ENCODE measurements around the gene BICDL2. TPM values are rescaled to one million over a fixed set of nuclear protein-coding genes. Genes with fewer than 3 reads are reported as not detected.
A peak's percentile ranks its signal among the peaks of the same experiment; 100 is the strongest.

The BICDL2 gene
- total and polyA plus RNA-seq, 9 of the 15 experiments (the other 6 are each of a cell fraction or from before 2014, with no cell fraction given) = 0.09 to 0.28 (median 0.09) TPM; not detected in 6

DNA sequence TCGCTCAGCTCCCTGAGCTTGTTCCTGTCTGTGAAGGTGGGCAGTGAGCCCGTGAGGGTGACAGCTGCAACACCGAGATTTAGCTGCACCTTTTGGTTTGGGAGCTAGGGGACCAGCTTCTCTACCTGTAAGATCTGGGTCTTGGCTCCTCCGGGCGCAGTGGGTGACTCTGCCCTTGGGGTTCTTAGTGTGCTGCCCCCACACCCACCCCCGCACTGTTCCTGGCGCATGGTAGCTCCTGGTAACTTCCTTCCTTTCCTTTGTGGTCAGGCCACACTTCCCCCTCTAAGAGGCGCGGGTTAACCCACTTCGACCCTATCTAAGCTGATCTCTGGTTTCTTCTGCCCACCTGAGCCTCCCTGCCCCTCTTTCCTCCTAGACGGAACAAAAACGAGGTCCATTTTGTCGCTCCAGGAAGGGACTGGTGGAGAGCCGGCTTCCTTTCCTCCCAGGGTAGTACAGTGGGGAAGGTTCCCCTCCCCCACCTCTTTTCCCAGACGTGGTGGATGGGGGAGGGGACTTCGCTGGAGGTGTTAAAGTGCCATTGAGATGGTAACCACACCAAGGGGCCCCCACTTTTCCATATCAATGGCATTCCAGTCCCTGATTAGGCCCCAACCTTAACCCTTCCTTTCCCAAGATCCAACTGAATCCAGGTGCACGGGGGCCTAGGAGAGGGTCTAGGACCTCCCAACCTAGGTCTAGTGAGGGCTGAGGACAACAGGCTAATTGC lies 28.6 kb downstream of the BICDL2 start (continued):
- TF ChIP-seq MYC (IDR thresholded peaks at IDR 0.05; ENCODE audit: low read depth, low read length) (peak; percentile 64), MYC (CRISPR knock-in tag; IDR thresholded peaks at IDR 0.05; ENCODE audit: borderline replicate concordance, low read depth) (no peak), ZNF134 (CRISPR knock-in tag; conservative IDR thresholded peaks at IDR 0.05) (peak; percentile 62), RUNX1 (IDR thresholded peaks at IDR 0.05; ENCODE audit: low read depth) (peak; percentile 42; the same call in 1 of the 2 replicates), ZKSCAN1 (IDR thresholded peaks at IDR 0.05; ENCODE audit: low read depth, low read length) (peak; percentile 40; the same call in 1 of the 2 replicates), KLF16 (IDR thresholded peaks at IDR 0.05) (peak; percentile 35; the same call in 1 of the 2 replicates), ZNF512 (tag; IDR thresholded peaks at IDR 0.05) (no peak), ELF1 (tag; IDR thresholded peaks at IDR 0.05) (peak; percentile 21; the same call in 1 of the 2 replicates), SPI1 (IDR thresholded peaks at IDR 0.05; ENCODE audit: borderline replicate concordance, low read depth, low read length) (peak; percentile 80), CBX8 (IDR thresholded peaks at IDR 0.05; ENCODE audit: borderline replicate concordance, extremely low read depth, low read depth, low read length, poor library complexity, severe bottlenecking) (no peak), MYBL2 (IDR thresholded peaks at IDR 0.05; ENCODE audit: low read depth) (no peak), MYBL2 (CRISPR knock-in tag; IDR thresholded peaks at IDR 0.05; ENCODE audit: borderline replicate concordance) (no peak), RHOXF2B (CRISPR knock-in tag; conservative IDR thresholded peaks at IDR 0.05) (no peak), ARNT (IDR thresholded peaks at IDR 0.05) (peak; percentile 38 to 43; a peak in 1 of 4 replicates), XRCC5 (IDR thresholded peaks at IDR 0.05; ENCODE audit: low read depth, low read length) (0 out of 2 replicates have a peak, but pooled peaks have one; percentile 29), MTA3 (IDR thresholded peaks at IDR 0.05; ENCODE audit: borderline replicate concordance) (peak; percentile 82), ARID1B (IDR thresholded peaks at IDR 0.05) (peak; percentile 63)
- TF ChIP-seq, protein P1, sequence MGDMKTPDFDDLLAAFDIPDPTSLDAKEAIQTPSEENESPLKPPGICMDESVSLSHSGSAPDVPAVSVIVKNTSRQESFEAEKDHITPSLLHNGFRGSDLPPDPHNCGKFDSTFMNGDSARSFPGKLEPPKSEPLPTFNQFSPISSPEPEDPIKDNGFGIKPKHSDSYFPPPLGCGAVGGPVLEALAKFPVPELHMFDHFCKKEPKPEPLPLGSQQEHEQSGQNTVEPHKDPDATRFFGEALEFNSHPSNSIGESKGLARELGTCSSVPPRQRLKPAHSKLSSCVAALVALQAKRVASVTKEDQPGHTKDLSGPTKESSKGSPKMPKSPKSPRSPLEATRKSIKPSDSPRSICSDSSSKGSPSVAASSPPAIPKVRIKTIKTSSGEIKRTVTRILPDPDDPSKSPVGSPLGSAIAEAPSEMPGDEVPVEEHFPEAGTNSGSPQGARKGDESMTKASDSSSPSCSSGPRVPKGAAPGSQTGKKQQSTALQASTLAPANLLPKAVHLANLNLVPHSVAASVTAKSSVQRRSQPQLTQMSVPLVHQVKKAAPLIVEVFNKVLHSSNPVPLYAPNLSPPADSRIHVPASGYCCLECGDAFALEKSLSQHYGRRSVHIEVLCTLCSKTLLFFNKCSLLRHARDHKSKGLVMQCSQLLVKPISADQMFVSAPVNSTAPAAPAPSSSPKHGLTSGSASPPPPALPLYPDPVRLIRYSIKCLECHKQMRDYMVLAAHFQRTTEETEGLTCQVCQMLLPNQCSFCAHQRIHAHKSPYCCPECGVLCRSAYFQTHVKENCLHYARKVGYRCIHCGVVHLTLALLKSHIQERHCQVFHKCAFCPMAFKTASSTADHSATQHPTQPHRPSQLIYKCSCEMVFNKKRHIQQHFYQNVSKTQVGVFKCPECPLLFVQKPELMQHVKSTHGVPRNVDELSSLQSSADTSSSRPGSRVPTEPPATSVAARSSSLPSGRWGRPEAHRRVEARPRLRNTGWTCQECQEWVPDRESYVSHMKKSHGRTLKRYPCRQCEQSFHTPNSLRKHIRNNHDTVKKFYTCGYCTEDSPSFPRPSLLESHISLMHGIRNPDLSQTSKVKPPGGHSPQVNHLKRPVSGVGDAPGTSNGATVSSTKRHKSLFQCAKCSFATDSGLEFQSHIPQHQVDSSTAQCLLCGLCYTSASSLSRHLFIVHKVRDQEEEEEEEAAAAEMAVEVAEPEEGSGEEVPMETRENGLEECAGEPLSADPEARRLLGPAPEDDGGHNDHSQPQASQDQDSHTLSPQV (IDR thresholded peaks at IDR 0.05) = peak; percentile 60; the same call in 1 of the 2 replicates
- TF ChIP-seq, protein P2, sequence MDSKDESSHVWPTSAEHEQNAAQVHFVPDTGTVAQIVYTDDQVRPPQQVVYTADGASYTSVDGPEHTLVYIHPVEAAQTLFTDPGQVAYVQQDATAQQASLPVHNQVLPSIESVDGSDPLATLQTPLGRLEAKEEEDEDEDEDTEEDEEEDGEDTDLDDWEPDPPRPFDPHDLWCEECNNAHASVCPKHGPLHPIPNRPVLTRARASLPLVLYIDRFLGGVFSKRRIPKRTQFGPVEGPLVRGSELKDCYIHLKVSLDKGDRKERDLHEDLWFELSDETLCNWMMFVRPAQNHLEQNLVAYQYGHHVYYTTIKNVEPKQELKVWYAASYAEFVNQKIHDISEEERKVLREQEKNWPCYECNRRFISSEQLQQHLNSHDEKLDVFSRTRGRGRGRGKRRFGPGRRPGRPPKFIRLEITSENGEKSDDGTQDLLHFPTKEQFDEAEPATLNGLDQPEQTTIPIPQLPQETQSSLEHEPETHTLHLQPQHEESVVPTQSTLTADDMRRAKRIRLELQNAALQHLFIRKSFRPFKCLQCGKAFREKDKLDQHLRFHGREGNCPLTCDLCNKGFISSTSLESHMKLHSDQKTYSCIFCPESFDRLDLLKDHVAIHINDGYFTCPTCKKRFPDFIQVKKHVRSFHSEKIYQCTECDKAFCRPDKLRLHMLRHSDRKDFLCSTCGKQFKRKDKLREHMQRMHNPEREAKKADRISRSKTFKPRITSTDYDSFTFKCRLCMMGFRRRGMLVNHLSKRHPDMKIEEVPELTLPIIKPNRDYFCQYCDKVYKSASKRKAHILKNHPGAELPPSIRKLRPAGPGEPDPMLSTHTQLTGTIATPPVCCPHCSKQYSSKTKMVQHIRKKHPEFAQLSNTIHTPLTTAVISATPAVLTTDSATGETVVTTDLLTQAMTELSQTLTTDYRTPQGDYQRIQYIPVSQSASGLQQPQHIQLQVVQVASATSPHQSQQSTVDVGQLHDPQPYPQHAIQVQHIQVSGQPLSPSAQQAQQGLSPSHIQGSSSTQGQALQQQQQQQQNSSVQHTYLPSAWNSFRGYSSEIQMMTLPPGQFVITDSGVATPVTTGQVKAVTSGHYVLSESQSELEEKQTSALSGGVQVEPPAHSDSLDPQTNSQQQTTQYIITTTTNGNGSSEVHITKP (IDR thresholded peaks at IDR 0.05; ENCODE audit: partially characterized antibody) = peak; percentile 73

Measured in K562 (cell line).